ENCODE data around the gene OSBPL5.
A peak's percentile ranks its signal among the peaks of the same experiment; 100 is the strongest.

Gene OSBPL5

GRCh38 chr11:3096909-3097530 lies 68.1 kb downstream of the OSBPL5 start:
- no peak for DNase-seq

DNA sequence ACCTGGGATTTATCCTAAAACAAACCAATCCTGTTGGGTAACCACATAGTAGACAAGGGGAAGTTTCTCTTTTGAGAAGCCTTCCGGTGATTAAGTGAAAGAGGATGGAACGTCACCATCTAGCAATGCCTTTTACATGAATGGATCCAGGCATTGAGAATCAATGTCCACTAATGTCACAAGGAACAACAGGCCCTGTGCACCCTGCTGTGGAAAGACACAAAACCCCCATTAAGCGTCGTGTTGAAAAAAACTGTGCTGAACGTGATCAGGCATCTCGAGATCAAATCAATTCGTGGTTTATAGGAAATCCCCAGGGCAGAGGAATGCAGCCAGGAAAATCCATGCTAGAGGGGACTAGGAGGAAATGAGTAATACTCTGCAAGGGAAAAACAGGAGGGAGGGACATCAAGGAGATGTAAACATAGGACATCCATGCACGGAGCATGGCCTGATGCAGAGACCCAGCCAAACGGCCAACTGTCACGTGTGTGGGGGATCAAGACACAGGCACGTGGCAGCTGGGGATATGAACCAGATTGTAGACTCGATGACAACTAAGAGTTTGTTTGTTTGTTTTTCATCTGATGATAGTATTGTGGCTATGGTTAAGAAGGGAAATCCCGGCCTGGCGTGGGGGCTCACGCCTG lies 69.3 kb downstream of the OSBPL5 start:
- DNase-seq = peak; percentile 74

- DNase-seq = no peak
Measured at GRCh38 chr11:3094223-3094824, 70.8 kb downstream of the OSBPL5 start.

- peak; percentile 22 for DNase-seq
Measured at GRCh38 chr11:3093281-3094191, 71.6 kb downstream of the OSBPL5 start.

DNA sequence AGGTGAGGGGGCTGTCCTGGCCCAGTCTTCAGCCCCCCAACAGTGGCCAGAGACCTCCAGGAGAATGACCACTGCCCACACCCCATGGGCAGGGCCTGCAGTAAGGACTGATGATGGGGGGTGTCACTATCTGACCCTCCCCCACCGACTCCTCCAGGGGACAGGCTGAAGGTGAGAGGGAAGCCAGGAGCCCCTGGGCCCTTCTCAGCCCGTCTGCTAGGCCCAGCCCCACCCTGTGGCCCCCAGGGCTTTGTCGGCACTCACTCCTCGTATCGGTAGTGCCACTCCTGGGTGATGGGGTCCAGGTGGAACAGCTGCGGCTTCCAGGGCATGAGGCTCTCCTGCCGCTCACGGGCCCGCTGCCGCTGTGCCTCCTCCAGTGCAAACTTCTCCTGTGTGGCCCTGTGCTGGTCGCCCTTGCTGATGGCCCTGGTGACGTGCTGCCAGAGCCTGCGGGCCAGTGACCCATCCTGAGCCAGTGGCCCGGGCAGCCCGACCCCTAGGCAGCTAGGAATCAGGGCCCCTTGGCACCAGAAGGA lies 72.4 kb downstream of the OSBPL5 start:
- peak; percentile 21 for DNase-seq

DNA sequence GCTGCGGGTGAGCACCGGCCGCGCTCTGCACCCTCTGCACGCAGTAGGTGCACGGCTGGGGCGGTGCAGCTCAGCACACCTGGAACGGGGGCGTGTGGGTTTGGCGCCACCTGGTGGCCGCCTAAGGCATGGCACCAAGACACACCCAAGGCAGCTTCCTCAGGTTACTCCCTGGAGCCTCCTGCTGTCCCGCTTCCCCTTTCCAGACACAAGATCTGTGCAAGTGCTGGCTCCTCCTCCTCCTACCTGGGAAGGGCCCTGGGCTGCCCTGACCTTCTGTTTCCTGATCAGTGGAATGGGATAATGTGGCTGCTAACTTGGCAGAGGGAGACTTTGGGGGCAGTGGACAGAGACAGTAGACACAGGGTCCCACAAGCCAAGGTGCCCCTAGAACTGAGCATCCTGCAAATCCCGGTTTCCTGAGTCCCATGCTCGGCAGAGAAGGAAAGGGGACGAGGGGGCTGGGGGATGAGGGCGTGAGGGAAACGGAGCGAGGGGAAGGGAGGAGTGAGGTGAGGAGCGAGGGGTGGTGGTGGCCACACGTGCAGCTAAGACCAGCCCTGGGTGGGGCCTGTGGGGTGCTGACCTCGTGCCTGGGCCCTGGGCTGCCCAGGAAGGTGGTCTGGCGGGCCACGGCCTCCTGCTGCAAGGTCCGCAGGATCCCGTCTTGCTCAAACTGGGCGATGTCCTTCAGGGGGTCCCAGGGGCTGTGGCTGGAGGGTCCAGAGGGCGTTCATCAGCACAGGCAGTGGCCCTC lies 73.1 kb downstream of the OSBPL5 start:
- DNase-seq = peak; percentile 74

- DNase-seq = no peak
Measured at GRCh38 chr11:3091081-3091845, 73.8 kb downstream of the OSBPL5 start.

GRCh38 chr11:3090096-3090901 lies 74.8 kb downstream of the OSBPL5 start:
- peak; percentile 23 for DNase-seq

- DNase-seq = no peak
Measured at GRCh38 chr11:3089236-3090061, 75.7 kb downstream of the OSBPL5 start.

DNA sequence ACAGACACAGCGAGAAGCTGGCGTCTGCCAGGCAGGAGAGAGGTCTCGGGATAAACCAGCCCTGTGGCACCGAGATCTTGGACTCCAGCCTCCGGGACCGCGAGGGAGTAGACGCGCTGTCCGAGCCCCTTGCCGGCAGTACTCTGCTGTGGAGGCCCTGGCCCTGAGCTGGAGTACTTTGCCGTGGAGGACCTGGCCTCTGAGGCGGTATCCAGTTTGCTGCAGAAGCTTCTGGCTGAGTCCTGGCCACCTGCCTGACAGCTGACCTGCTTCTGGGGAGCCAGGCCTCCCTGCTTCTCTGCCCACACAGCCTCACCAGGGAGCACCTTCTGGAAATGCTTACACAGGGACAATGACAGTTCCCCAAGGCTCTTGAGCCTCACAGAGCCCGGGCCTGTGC lies 76.3 kb downstream of the OSBPL5 start:
- no peak for DNase-seq

DNA sequence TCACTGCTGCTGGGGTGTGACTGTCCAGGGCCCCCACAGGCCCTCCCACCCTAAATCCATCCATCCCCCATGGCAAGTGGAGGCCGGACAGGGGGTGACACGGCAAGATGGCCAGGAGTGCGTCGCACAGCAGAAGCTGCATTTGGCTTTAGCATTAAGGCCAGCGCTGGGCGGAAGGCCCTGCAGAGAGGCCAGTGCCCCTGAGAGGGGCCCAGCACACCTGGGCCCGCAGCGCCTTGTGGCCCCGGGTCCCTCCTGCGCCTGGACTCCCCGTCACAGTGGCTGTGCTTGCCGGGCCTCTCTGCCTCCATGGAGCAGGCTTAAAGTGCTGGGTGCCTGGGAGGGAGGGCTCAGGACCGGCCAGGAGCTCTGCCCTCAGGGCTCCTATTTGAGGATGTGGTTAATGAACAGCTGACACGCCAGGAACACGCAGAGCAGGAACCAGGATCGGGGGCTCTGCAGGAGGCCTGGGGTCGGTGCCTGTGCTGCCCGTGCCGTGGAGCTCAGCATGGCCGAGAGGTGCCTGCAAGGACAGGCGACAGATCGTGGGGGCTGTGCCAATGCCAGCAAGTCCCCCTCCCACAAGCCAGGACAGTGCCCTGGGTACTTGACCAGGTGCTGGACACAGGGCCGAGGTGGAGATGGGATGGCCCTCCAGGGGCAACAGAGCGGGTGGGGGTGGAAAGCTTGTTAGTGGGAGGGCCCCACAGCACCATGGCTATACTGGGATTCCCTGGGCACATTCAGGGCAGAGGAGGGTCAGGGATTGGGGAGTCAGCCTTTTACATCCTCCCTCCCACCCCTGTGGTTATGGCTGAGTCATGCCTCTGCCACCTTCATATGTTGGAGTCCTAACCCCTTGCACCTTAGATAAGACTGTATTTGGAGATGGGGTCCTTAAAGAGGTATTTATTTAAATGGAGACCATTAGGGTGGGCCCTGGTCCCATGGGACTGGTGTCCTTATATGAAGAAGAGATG lies 77.0 kb downstream of the OSBPL5 start:
- no peak for DNase-seq

- DNase-seq = peak; percentile 24
Measured at GRCh38 chr11:3087373-3087772, 77.7 kb downstream of the OSBPL5 start.

DNA sequence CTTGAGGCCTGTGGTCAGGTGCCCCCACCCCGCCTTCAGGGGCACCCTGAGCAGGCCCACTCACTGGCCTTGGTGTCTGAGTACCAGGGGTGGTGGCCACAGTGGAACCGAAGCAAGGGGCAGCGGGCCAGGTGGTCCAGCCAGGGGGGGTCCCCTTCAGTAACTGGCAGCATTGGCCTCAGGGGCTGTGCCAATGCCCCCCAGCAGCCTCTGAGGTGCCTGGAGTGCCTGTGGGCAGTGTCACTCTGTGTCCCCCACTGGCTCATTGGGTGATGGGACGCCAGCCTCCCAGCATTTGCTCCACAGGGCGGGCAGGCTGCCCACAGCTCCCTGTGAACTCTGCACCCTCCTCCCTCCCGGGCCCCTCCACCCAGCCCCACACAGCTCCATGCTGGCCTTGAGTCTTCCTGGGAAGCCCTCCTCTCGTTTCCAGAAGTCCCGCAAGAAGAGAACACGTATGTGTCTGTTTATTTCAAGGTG lies 78.4 kb downstream of the OSBPL5 start:
- peak; percentile 18 for DNase-seq

DNA sequence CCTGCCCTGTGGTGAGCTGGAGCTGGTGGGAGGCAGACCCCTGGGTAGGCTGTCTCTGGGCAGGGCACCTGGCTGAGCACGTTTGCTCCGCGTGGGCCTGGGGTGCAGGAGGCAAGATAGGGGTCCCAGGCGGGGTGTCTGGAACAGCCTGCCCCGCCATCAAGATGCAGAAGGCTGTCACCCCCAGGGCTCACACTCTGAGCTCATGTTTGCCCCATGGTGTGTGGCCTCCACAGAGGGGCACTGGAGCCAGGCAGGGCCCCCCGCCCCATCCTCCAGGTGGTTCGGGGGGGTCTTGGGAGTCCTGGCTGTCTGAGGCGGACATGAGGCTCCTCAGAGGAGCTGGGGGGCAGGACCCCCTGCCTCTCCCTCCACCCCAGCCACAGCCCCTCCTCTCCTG lies 79.0 kb downstream of the OSBPL5 start:
- no peak for DNase-seq

DNA sequence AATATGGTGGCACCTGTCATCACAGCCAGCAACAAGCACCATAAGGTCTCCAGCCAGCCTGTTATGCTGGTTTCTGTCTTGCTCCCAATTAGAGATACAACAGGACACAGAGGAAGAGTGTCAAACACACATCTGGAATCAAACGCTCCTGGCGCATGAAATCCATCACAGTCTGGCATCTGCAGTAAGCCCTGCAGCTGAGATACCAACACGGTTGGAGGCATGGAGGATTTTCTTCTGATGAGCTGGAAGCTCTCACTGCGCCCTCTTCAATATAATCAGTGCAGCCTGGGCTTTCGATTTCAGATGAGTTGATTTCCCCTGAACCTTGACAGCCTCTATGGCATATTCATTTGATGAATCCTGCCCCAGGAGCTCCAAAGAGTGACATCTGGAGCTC lies 80.1 kb downstream of the OSBPL5 start:
- DNase-seq = no peak

DNA sequence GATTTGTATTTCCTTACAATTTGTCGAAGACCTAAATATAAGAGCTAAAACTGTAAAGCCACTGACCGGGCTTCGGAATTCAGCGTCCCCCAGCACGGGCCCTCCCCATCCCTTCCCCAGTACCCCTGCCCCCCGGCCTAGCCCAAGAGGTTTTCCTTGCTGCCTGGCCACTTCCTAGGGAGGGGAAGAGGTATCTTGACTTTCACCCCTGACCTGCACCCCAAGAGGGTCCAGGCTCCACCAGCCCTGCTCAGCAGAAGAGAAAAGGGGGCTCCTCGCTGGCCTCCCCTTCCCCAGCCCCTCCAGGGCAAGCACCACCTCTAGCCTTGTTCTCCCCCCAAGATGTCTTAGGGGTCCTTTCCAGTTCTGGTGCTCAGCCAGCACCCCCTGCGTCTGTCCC lies 81.8 kb downstream of the OSBPL5 start:
- no peak for DNase-seq

- no peak for DNase-seq
Measured at GRCh38 chr11:3081386-3081751, 83.7 kb downstream of the OSBPL5 start.

DNA sequence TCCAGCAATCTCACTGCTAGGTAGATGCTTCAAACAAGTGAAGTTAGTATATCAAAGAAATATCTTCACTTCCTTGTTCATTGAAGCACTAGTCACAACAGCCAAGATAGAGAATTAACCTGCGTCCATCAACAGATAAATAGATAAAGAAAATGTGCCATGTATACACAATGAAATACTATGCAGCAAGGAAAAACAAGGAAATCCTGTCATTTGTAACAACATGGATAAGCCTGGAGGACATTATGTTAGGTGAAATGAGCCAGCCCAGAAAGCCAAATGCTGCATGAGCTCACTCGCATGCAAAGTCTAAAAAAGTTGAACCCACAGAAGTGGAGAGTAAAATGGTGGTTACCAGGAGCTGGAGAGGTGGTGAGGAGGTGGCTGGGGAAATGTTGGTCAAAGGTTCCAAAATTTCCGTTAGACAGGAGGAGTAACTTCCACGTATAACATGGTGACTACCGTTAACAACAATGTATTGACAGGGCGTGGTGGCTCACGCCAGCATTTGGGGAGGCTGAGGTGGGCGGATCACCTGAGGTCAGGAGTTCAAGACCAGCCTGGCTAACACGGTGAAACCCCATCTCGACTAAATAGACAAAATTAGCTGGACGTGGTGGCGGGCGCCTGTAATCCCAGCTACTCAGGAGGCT lies 84.3 kb downstream of the OSBPL5 start:
- DNase-seq = no peak

Measured in femur (tissue), 1 donor.